Liver (tissue), 9 donors: Measurements from ENCODE around the gene RGMA. TPM values are rescaled to one million over a fixed set of nuclear protein-coding genes. Genes with fewer than 3 reads are reported as not detected.

Experiments
- DNase-seq: peaks from one replicate; pipeline ENCODE4 v3.0.0-alpha.2; 2017; ENCODE audit warnings: low spot score
- H3K27ac ChIP-seq, 2 donors: one replicate each; pipeline ENCODE4 v1.7.0; 2013; ENCODE audit warnings: inconsistent platforms in 2 of 2, low read length in 2 of 2, control low read depth in 1 of 2, low read depth in 1 of 2, mild to moderate bottlenecking in 1 of 2
- H3K27me3 ChIP-seq, 4 donors: one replicate each; pipeline versions ENCODE4 v1.6.1 to v1.7.0; 2013; ENCODE audit warnings: low read length in 3 of 4, inconsistent platforms in 1 of 4, mild to moderate bottlenecking in 1 of 4, moderate library complexity in 1 of 4; ENCODE audit not compliant: control insufficient read depth in 4 of 4, insufficient read depth in 4 of 4
- H3K36me3 ChIP-seq, 4 donors: one replicate each; pipeline versions ENCODE4 v1.6.1 to v1.7.0; 2013; ENCODE audit warnings: low read length in 3 of 4, mild to moderate bottlenecking in 3 of 4, low read depth in 1 of 4, moderate library complexity in 1 of 4; ENCODE audit not compliant: control insufficient read depth in 4 of 4, insufficient read depth in 3 of 4
- H3K4me1 ChIP-seq, 4 donors: one replicate each; pipeline versions ENCODE4 v1.6.1 to v1.7.0; 2013; ENCODE audit warnings: low read length in 3 of 4, mild to moderate bottlenecking in 3 of 4, moderate library complexity in 1 of 4; ENCODE audit not compliant: control insufficient read depth in 4 of 4, insufficient read depth in 4 of 4
- H3K4me3 ChIP-seq, 3 donors: one replicate each; pipeline versions ENCODE4 v1.6.1 to v1.7.0; 2013; ENCODE audit warnings: low read length in 3 of 3, control low read depth in 1 of 3, low read depth in 1 of 3, mild to moderate bottlenecking in 1 of 3
- H3K9ac ChIP-seq, 2 donors: one replicate each; pipeline ENCODE4 v1.7.0; 2013; ENCODE audit warnings: low read length in 2 of 2, mild to moderate bottlenecking in 2 of 2, moderate library complexity in 2 of 2, control low read depth in 1 of 2, low read depth in 1 of 2
- H3K9me3 ChIP-seq, 4 donors: one replicate each; pipeline versions ENCODE4 v1.6.1 to v1.7.0; 2013; ENCODE audit warnings: low read length in 3 of 4; ENCODE audit not compliant: control insufficient read depth in 4 of 4
- ATF3 ChIP-seq: IDR thresholded peaks from 2 replicates; pipeline ENCODE4 v1.6.1; 2016; ENCODE audit warnings: antibody characterized with exemption
- CTCF ChIP-seq: fragments of 150-350 bp; IDR thresholded peaks from 2 replicates; pipeline ENCODE4 v1.5.1; 2017; ENCODE audit warnings: improper control_type of control experiment, low read depth, low read length; ENCODE audit not compliant: missing input control
- EGR1 ChIP-seq, 2 donors: IDR thresholded peaks; 2 replicates each; pipeline ENCODE4 v1.6.1; 2016 to 2018; ENCODE audit warnings: antibody characterized with exemption in 2 of 2, low read depth in 2 of 2
- GABPA ChIP-seq, 2 donors: IDR thresholded peaks in 1 of 2; conservative IDR thresholded peaks in 1 of 2; 2 replicates each; pipeline ENCODE4 v1.6.1; 2016; ENCODE audit warnings: antibody characterized with exemption in 2 of 2, mild to moderate bottlenecking in 1 of 2, moderate library complexity in 1 of 2
- HNF4A ChIP-seq, 2 donors: conservative IDR thresholded peaks; 2 replicates each; pipeline ENCODE4 v1.6.1; 2016; ENCODE audit warnings: antibody characterized with exemption in 2 of 2, mild to moderate bottlenecking in 2 of 2
- HNF4G ChIP-seq: IDR thresholded peaks from 2 replicates; pipeline ENCODE4 v1.6.1; 2016; ENCODE audit warnings: antibody characterized with exemption
- NR2F2 ChIP-seq: IDR thresholded peaks from 2 replicates; pipeline ENCODE4 v1.6.1; 2016; ENCODE audit warnings: antibody characterized with exemption
- RAD21 ChIP-seq, 2 donors: IDR thresholded peaks; 2 replicates each; pipeline ENCODE4 v1.6.1; 2016; ENCODE audit warnings: antibody characterized with exemption in 2 of 2, mild to moderate bottlenecking in 2 of 2
- REST ChIP-seq: IDR thresholded peaks from 2 replicates; pipeline ENCODE4 v1.6.1; 2016; ENCODE audit warnings: antibody characterized with exemption, mild to moderate bottlenecking
- RXRA ChIP-seq, 2 donors: IDR thresholded peaks; 2 replicates each; pipeline ENCODE4 v1.6.1; 2017 to 2018; ENCODE audit warnings: antibody characterized with exemption in 2 of 2, mild to moderate bottlenecking in 1 of 2
- SP1 ChIP-seq: IDR thresholded peaks from 2 replicates; pipeline ENCODE4 v1.6.1; 2018; ENCODE audit warnings: antibody characterized with exemption, mild to moderate bottlenecking
- TAF1 ChIP-seq: conservative IDR thresholded peaks from 2 replicates; pipeline ENCODE4 v1.6.1; 2016; ENCODE audit warnings: antibody characterized with exemption, mild to moderate bottlenecking
- YY1 ChIP-seq: IDR thresholded peaks from 2 replicates; pipeline ENCODE4 v1.6.1; 2016; ENCODE audit warnings: antibody characterized with exemption, mild to moderate bottlenecking
- ZBTB33 ChIP-seq: IDR thresholded peaks from 2 replicates; pipeline ENCODE4 v1.6.1; 2016; ENCODE audit warnings: antibody characterized with exemption
- WGBS: extraction: QIAGEN DNeasy Blood & Tissue Kit; methylation state at CpG from one replicate; pipeline ENCODE4 v1.1.7; 2013; 5-methylcytosine and 5-hydroxymethylcytosine counted together
- polyA plus RNA-seq, 2 donors: library from polyadenylated mRNA; stranded (reverse) in 1 of 2; unstranded in 1 of 2; fragments of 200-250 nt in 1 of 2; fragments of >200 nt in 1 of 2; fragmentation: Nextera tagmentation in 1 of 2; extraction: Ambion mirVana in 1 of 2; gene quantifications; one replicate each; pipeline versions ENCODE4 v1.2.1 to v1.2.3, GENCODE V29; 2013 to 2015
- total RNA-seq, 2 donors: library from RNA; depleted of rRNA; stranded (reverse); fragments of >200 nt; gene quantifications; one replicate each; pipeline ENCODE4 v1.2.3, GENCODE V29; 2014
- donor health status: healthy.
- donor health status: healthy.
- donor health status: healthy.
- donor health status: healthy.
- donor health status: healthy.

Gene RGMA
- total and polyA plus RNA-seq, 4 donors = 0.15 to 0.33 (median 0.18) TPM; not detected in 1

GRCh38 chr15:93086791-93087190 lies 2.2 kb downstream of the RGMA start (continued):
- no peak for TF ChIP-seq YY1
- TF ChIP-seq CTCF = no peak

- H3K9me3 ChIP-seq = no peaks in the 10 kb centered on the region
- H3K4me1 ChIP-seq = peaks cover 0 to 13% (median 8%) of the 10 kb centered on the region in 4 donors
- no peak for DNase-seq
- no peaks in the 10 kb centered on the region for H3K36me3 ChIP-seq
- 58% methylated on average over 1 of the region's 1 CpG for WGBS
- no peak overlapping the region for H3K4me3 ChIP-seq
- H3K27me3 ChIP-seq = peaks cover 3 to 23% (median 9%) of the 10 kb centered on the region in 4 donors
- no peak overlapping the region for H3K9ac ChIP-seq
- TF ChIP-seq HNF4A (conservative IDR thresholded peaks at IDR 0.05) (no peak), RXRA (IDR thresholded peaks at IDR 0.05) (no peak), RAD21 (IDR thresholded peaks at IDR 0.05) (no peak), TAF1 (no peak), SP1 (no peak), ATF3 (no peak), GABPA (IDR thresholded peaks at IDR 0.05 in 1 of 2, conservative IDR thresholded peaks at IDR 0.05 in 1 of 2) (no peak), NR2F2 (no peak), REST (no peak), EGR1 (IDR thresholded peaks at IDR 0.05; ENCODE audit: low read depth in 2 of 2) (no peak), HNF4G (no peak), YY1 (no peak), ZBTB33 (no peak), CTCF (no peak)
- H3K27ac ChIP-seq = no peak overlapping the region
Observed at GRCh38 chr15:93085692-93086091, 3.3 kb downstream of the RGMA start.
